K562 (cell line): ENCODE results near the gene CACNB1. TPM values are rescaled to one million over a fixed set of nuclear protein-coding genes. Genes with fewer than 3 reads are reported as not detected.

ENCODE experiments used
- ATAC-seq: fragments of 200-7000 bp; cut with Tn5 transposase; 3 replicates; pipeline ENCODE4 v1.9.1; 2020; ENCODE audit warnings: moderate library complexity
- BruUV-seq: library from RNA; stranded (reverse); fragments of 400-500 nt; replicated peaks from 2 replicates; lab custom pipeline; 2021; lab: Mats Ljungman, UMichigan
- CTCF ChIA-PET: fragments of 300-600 bp; formaldehyde crosslinking; extraction: SDS; loops from one replicate; lab custom pipeline; 2021; ENCODE audit warnings: low intra/inter-chr PET ratio; lab: Yijun Ruan, JAX
- POLR2A ChIA-PET: fragments of 300-600, 350-650 bp; sonication (Branson Sonifier 250); formaldehyde crosslinking; extraction: SDS; loops from one replicate; lab custom pipeline; 2021; ENCODE audit warnings: antibody characterized with exemption, inconsistent platforms; lab: Yijun Ruan, JAX
- DNase-seq, 4 experiments: peaks; one replicate each; pipeline versions ENCODE4 v3.0.0 to v3.0.0-alpha.2; 2011 to 2018; ENCODE audit warnings: low spot score in 3 of 4, mixed read lengths in 3 of 4; ENCODE audit errors: extremely low read depth in 1 of 4
- FAIRE-seq: peaks from 2 replicates; lab custom pipeline; 2011; peaks lifted over from hg19 to GRCh38; lab: Jason Lieb, UNC
- H2AFZ ChIP-seq: 2 replicates; pipeline ENCODE4 v1.6.0; 2011; ENCODE audit warnings: low read depth, low read length, control low read depth, inconsistent platforms
- H3K27ac ChIP-seq: fragments of 200-600 bp; 3 replicates; pipeline ENCODE4 v1.8.0; 2011; ENCODE audit warnings: low read depth, mild to moderate bottlenecking, control low read depth, inconsistent platforms, low read length, moderate library complexity, mixed read lengths; ENCODE audit errors: extremely low read depth
- H3K27me3 ChIP-seq, 2 experiments: fragments of 300-600 bp in 1 of 2; 2 replicates in 1 of 2; 3 replicates in 1 of 2; pipeline versions ENCODE4 v1.6.0 to v1.8.0; 2011; ENCODE audit warnings: inconsistent platforms in 2 of 2, low read length in 2 of 2, mild to moderate bottlenecking in 1 of 2, mixed read lengths in 1 of 2, moderate library complexity in 1 of 2; ENCODE audit not compliant: control insufficient read depth in 2 of 2, insufficient read depth in 2 of 2
- H3K36me3 ChIP-seq: fragments of 300-600 bp; 3 replicates; pipeline ENCODE4 v1.8.0; 2011; ENCODE audit warnings: mild to moderate bottlenecking, low read length, inconsistent platforms; ENCODE audit not compliant: control insufficient read depth, insufficient read depth
- H3K4me1 ChIP-seq, 2 experiments: fragments of 200-600 bp in 1 of 2; replicated peaks in 1 of 2; 2 replicates in 1 of 2; 3 replicates in 1 of 2; pipeline versions ENCODE4 v1.5.1 to v1.8.0; 2011; ENCODE audit warnings: inconsistent platforms in 2 of 2, low read length in 2 of 2, mild to moderate bottlenecking in 1 of 2, mixed read lengths in 1 of 2, moderate library complexity in 1 of 2; ENCODE audit not compliant: control insufficient read depth in 2 of 2, insufficient read depth in 2 of 2
- H3K4me2 ChIP-seq: 2 replicates; pipeline ENCODE4 v1.6.1; 2011; ENCODE audit warnings: low read length, control low read depth, inconsistent platforms, mixed read lengths; ENCODE audit not compliant: insufficient read depth
- H3K4me3 ChIP-seq: fragments of 200-600 bp; sonication (generic), shearing (Covaris generic); 2 replicates; pipeline ENCODE4 v1.5.1; 2016; ENCODE audit warnings: control low read depth, inconsistent platforms
- H3K79me2 ChIP-seq: fragments of 200-600 bp; 3 replicates; pipeline ENCODE4 v1.8.0; 2011; ENCODE audit warnings: low read length, inconsistent platforms; ENCODE audit not compliant: control insufficient read depth, insufficient read depth
- H3K9ac ChIP-seq, 2 experiments: 2 replicates each; pipeline versions ENCODE4 v1.6.0 to v1.6.1; 2011; ENCODE audit warnings: low read depth in 2 of 2, low read length in 2 of 2, control low read depth in 1 of 2, inconsistent platforms in 1 of 2, mild to moderate bottlenecking in 1 of 2, mixed read lengths in 1 of 2; ENCODE audit not compliant: insufficient read depth in 1 of 2
- H3K9me1 ChIP-seq: one replicate; pipeline ENCODE4 v1.6.0; 2011; ENCODE audit warnings: inconsistent platforms, mild to moderate bottlenecking, low read length, moderate library complexity; ENCODE audit not compliant: control insufficient read depth, insufficient read depth
- H3K9me3 ChIP-seq: replicated peaks from 2 replicates; pipeline ENCODE4 v1.5.1; 2011; ENCODE audit warnings: low read depth, low read length, inconsistent platforms; ENCODE audit not compliant: control insufficient read depth, insufficient read depth
- H4K20me1 ChIP-seq: replicated peaks from 2 replicates; pipeline ENCODE4 v1.6.1; 2011; ENCODE audit warnings: low read length, inconsistent platforms, mixed read lengths; ENCODE audit not compliant: control insufficient read depth, insufficient read depth
- AFF1 ChIP-seq, 2 experiments: fragments of 450-650 bp; IDR thresholded peaks; 2 replicates each; pipeline ENCODE4 v1.6.1; 2018; ENCODE audit warnings: mild to moderate bottlenecking in 2 of 2, low read depth in 1 of 2; ENCODE audit not compliant: partially characterized antibody in 2 of 2
- RBM25 ChIP-seq: fragments of 200-400 bp; formaldehyde crosslinking; IDR thresholded peaks from 2 replicates; pipeline ENCODE4 v1.6.1; 2018; ENCODE audit warnings: low read length, low read depth, moderate library complexity; ENCODE audit not compliant: severe bottlenecking
- SIX5 ChIP-seq, 2 experiments: IDR thresholded peaks; 2 replicates each; pipeline ENCODE4 v1.6.1; 2011; ENCODE audit warnings: low read length in 2 of 2, borderline replicate concordance in 1 of 2, low read depth in 1 of 2, mild to moderate bottlenecking in 1 of 2, moderate library complexity in 1 of 2; ENCODE audit not compliant: insufficient read depth in 1 of 2
- ZNF121 ChIP-seq: sonication (generic); formaldehyde crosslinking; conservative IDR thresholded peaks from 2 replicates; pipeline ENCODE4 v1.8.0; 2022; ENCODE audit warnings: missing genetic modification reagents
- WGBS: fragments of 100-300 bp; shearing (Covaris generic); methylation state at CpG from one replicate; pipeline ENCODE4 v1.1.6; 2016; ENCODE audit warnings: low coverage, mixed read lengths; ENCODE audit not compliant: insufficient coverage; ENCODE audit errors: missing lambda C conversion rate; 5-methylcytosine and 5-hydroxymethylcytosine counted together
- in situ Hi-C: fragments of 300-500 bp; cut with MboI; formaldehyde crosslinking; loops from 4 replicates; pipeline ENCODE4 v1.15.0; 2018; ENCODE audit warnings: inconsistent platforms, mixed read lengths
- intact Hi-C: fragments of 100-400 bp; cut with micrococcal nuclease; formaldehyde crosslinking; loops from 2 replicates; pipeline ENCODE4 v1.14.2; 2022
- polyA plus RNA-seq, 8 experiments: library from polyadenylated mRNA; depleted of rRNA in 4 of 8; stranded (reverse) in 5 of 8; unstranded in 3 of 8; fragments of >200 nt; fragmentation: Nextera tagmentation in 2 of 8; fragmentation: Illumina TruSeq in 1 of 8; extraction: Ambion mirVana in 2 of 8; extraction: Trizol in 1 of 8; gene quantifications; 2 replicates each; pipeline versions ENCODE4 v1.2.1 to v1.2.3, GENCODE V29; 2011 to 2014; ENCODE audit warnings: inconsistent platforms in 1 of 8, missing spikeins in 1 of 8
- total RNA-seq, 7 experiments: library from RNA; depleted of rRNA in 6 of 7; stranded (reverse); fragments of >200 nt in 6 of 7; fragmentation: Illumina TruSeq in 2 of 7; extraction: Trizol in 2 of 7; gene quantifications; 2 replicates each; pipeline versions ENCODE4 v1.2.1 to v1.2.3, GENCODE V29; 2011 to 2021; ENCODE audit warnings: low replicate concordance in 1 of 7
- TF ChIP-seq, protein P1 (sequence below): fragments of 250-450 bp; sonication (Bioruptor Pico); IDR thresholded peaks from 2 replicates; pipeline ENCODE4 v1.5.0; 2022; ENCODE audit warnings: mild to moderate bottlenecking

Gene CACNB1
- total and polyA plus RNA-seq, 9 of the 15 experiments (the other 6 are each of a cell fraction or from before 2014, with no cell fraction given): 0.08 to 7.4 (median 3.0) TPM

DNA sequence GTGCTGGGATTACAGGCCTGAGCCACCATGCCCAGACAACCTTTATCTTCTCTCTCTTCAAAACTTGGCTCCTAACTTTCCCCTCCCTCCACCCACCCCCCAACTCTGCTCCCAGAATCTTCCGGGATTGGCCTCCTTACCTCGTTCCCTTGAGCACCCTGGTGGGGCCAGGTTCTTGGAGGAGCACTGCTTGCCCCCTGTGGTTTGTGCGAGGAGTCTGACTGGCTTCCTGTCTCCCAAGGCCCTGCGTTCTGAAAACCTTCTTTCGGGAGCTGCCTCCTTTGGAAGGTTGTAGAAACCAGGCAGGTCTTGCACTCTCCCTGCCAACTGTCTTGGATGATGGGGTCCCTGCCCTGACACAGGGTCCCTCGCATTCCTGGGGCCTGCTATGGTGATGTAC is 65.9 kb downstream of the CACNB1 start (continued):
- no peak for TF ChIP-seq SIX5 (IDR thresholded peaks at IDR 0.05; ENCODE audit: borderline replicate concordance in 1 of 2, insufficient read depth in 1 of 2, low read depth in 1 of 2, low read length in 2 of 2)
- TF ChIP-seq, protein P1, sequence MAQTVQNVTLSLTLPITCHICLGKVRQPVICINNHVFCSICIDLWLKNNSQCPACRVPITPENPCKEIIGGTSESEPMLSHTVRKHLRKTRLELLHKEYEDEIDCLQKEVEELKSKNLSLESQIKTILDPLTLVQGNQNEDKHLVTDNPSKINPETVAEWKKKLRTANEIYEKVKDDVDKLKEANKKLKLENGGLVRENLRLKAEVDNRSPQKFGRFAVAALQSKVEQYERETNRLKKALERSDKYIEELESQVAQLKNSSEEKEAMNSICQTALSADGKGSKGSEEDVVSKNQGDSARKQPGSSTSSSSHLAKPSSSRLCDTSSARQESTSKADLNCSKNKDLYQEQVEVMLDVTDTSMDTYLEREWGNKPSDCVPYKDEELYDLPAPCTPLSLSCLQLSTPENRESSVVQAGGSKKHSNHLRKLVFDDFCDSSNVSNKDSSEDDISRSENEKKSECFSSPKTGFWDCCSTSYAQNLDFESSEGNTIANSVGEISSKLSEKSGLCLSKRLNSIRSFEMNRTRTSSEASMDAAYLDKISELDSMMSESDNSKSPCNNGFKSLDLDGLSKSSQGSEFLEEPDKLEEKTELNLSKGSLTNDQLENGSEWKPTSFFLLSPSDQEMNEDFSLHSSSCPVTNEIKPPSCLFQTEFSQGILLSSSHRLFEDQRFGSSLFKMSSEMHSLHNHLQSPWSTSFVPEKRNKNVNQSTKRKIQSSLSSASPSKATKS (CRISPR knock-in tag): no peak

- Histone ChIP-seq H3K4me1 (peaks cover 5 to 9% of the 10 kb centered on the region in 2 experiments; a peak in 3 of 5 replicates), H3K4me3 (no peak overlapping the region), H3K9me1 (no peaks in the 10 kb centered on the region), H3K4me2 (no peak overlapping the region), H3K79me2 (no peaks in the 10 kb centered on the region), H3K9me3 (no peaks in the 10 kb centered on the region), H3K9ac (no peak overlapping the region), H2AFZ (no peak overlapping the region), H4K20me1 (no peaks in the 10 kb centered on the region), H3K27me3 (peaks cover 13 to 29% of the 10 kb centered on the region in 2 experiments), H3K36me3 (no peaks in the 10 kb centered on the region), H3K27ac (no peak overlapping the region)
- CTCF ChIA-PET: no interaction called here
- FAIRE-seq (no peak), DNase-seq (no peak), ATAC-seq (no peak)
- no peak for TF ChIP-seq AFF1 (IDR thresholded peaks at IDR 0.05; ENCODE audit: low read depth in 1 of 2, partially characterized antibody in 2 of 2)
- 0 out of 2 replicates have a peak, but pooled peaks have one; percentile 23 for TF ChIP-seq ZNF121 (CRISPR knock-in tag)
- peak; percentile 17 for TF ChIP-seq RBM25
- 53% methylated on average over 3 of the region's 3 CpGs for WGBS
- no TSS peak for BruUV-seq
- POLR2A ChIA-PET: no interaction called here
- in situ Hi-C loops (no loop called here), intact Hi-C loops (no loop called here)
These were observed 67.3 kb downstream of the CACNB1 start for GRCh38 chr17:39130205-39130604.
